Ishikawa (cell line): Measurements from ENCODE around the gene FADS3.

Experiments used
- CEBPB ChIP-seq: IDR thresholded peaks from 2 replicates; pipeline ENCODE4 v1.6.1; 2012
- CREB1 ChIP-seq: IDR thresholded peaks from 2 replicates; pipeline ENCODE4 v1.6.1; 2012; ENCODE audit warnings: low read depth
- EP300 ChIP-seq: IDR thresholded peaks from 2 replicates; pipeline ENCODE4 v1.6.1; 2012; ENCODE audit warnings: borderline replicate concordance
- FOXM1 ChIP-seq: IDR thresholded peaks from 2 replicates; pipeline ENCODE4 v1.6.1; 2012; ENCODE audit warnings: low read depth, borderline replicate concordance
- NFIC ChIP-seq: IDR thresholded peaks from 2 replicates; pipeline ENCODE4 v1.6.1; 2012
- RAD21 ChIP-seq: IDR thresholded peaks from 2 replicates; pipeline ENCODE4 v1.6.1; 2012; ENCODE audit warnings: low read depth
- REST ChIP-seq: IDR thresholded peaks from 2 replicates; pipeline ENCODE4 v1.6.1; 2012; ENCODE audit warnings: low read depth, mild to moderate bottlenecking
- TAF1 ChIP-seq: IDR thresholded peaks from 2 replicates; pipeline ENCODE4 v1.6.1; 2012; ENCODE audit warnings: low read depth, mild to moderate bottlenecking
- TCF12 ChIP-seq: IDR thresholded peaks from 2 replicates; pipeline ENCODE4 v1.6.1; 2012; ENCODE audit warnings: low read depth
- TEAD4 ChIP-seq: IDR thresholded peaks from 2 replicates; pipeline ENCODE4 v1.6.1; 2012
- USF1 ChIP-seq: IDR thresholded peaks from 2 replicates; pipeline ENCODE4 v1.6.1; 2012
- YY1 ChIP-seq: IDR thresholded peaks from 2 replicates; pipeline ENCODE4 v1.6.1; 2012; ENCODE audit warnings: low read depth
- TF ChIP-seq, protein P1 (sequence below): IDR thresholded peaks from 2 replicates; pipeline ENCODE4 v1.6.1; 2012

DNA sequence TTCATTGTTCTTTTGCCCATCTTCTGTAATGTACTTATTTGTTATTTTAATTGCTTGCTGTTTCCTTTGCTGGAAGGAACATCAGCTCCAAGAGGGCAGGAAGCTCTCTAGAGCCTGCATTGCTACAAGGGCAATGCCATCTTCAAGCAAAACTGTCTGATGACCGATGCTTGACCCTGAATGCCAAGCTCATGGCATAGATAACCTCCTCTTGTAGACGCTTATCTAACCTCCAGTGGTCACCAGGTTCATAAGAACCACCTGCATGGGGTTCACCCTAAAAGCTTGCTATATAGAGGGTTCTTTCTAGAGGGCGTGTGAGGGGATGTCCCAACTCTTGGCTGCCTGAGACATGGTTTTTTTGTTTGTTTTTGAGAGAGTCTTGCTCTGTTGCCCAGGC lies 16.5 kb downstream of the FADS3 start:
- TF ChIP-seq CEBPB (no peak), EP300 (no peak), USF1 (no peak), TCF12 (no peak), TEAD4 (no peak), FOXM1 (no peak), YY1 (no peak), TAF1 (no peak), REST (no peak), CREB1 (no peak), NFIC (no peak), RAD21 (no peak)
- TF ChIP-seq, protein P1, sequence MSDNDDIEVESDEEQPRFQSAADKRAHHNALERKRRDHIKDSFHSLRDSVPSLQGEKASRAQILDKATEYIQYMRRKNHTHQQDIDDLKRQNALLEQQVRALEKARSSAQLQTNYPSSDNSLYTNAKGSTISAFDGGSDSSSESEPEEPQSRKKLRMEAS = no peak
